HG02943 (cell line): ENCODE measurements around the gene ADCY5.

Source experiments
- ATAC-seq: cut with Tn5 transposase; IDR thresholded peaks from one replicate; pipeline ENCODE4 v1.9.1; 2021; ENCODE audit warnings: mild to moderate bottlenecking, low read depth, moderate library complexity; ENCODE audit not compliant: unreplicated experiment

ADCY5 gene

GRCh38 chr3:123294296-123294938, 154.5 kb downstream of the ADCY5 start:
- ATAC-seq: no peak

- no peak for ATAC-seq
Measured at GRCh38 chr3:123292321-123293310, 156.3 kb downstream of the ADCY5 start.

GRCh38 chr3:123291404-123291803, 157.5 kb downstream of the ADCY5 start:
- no peak for ATAC-seq

GRCh38 chr3:123290962-123291361, 157.9 kb downstream of the ADCY5 start:
- no peak for ATAC-seq

GRCh38 chr3:123290107-123290930, 158.6 kb downstream of the ADCY5 start:
- no peak for ATAC-seq

- no peak for ATAC-seq
Measured at GRCh38 chr3:123289391-123290106, 159.3 kb downstream of the ADCY5 start.

GRCh38 chr3:123287962-123288302, 161.0 kb downstream of the ADCY5 start:
- no peak for ATAC-seq

- no peak for ATAC-seq
Measured at GRCh38 chr3:123287051-123287961, 161.6 kb downstream of the ADCY5 start.

GRCh38 chr3:123286308-123287023, 162.4 kb downstream of the ADCY5 start:
- ATAC-seq: no peak

GRCh38 chr3:123285931-123286307, 163.0 kb downstream of the ADCY5 start:
- ATAC-seq: no peak

GRCh38 chr3:123285479-123285878, 163.4 kb downstream of the ADCY5 start:
- ATAC-seq: no peak

GRCh38 chr3:123285066-123285465, 163.8 kb downstream of the ADCY5 start:
- ATAC-seq: no peak

- no peak for ATAC-seq
Measured at GRCh38 chr3:123284399-123285010, 164.4 kb downstream of the ADCY5 start.

GRCh38 chr3:123283657-123284398, 165.1 kb downstream of the ADCY5 start:
- no peak for ATAC-seq

- ATAC-seq: no peak
Measured at GRCh38 chr3:123283074-123283473, 165.8 kb downstream of the ADCY5 start.

- no peak for ATAC-seq
Measured at GRCh38 chr3:123282461-123282860, 166.4 kb downstream of the ADCY5 start.

- no peak for ATAC-seq
Measured at GRCh38 chr3:123281929-123282328, 167.0 kb downstream of the ADCY5 start.

- no peak for ATAC-seq
Measured at GRCh38 chr3:123281406-123281805, 167.5 kb downstream of the ADCY5 start.
